Endothelial cell of umbilical vein (primary cell): Measurements from ENCODE around the gene GALNT9. TPM values are rescaled to one million over a fixed set of nuclear protein-coding genes. Genes with fewer than 3 reads are reported as not detected.

Source experiments
- BruUV-seq: library from RNA; stranded (reverse); fragments of 400-500 nt; replicated peaks from 2 replicates; lab custom pipeline; 2021; lab: Mats Ljungman, UMichigan
- CTCF ChIA-PET: fragments of 300-600, 350-600 bp; sonication (Branson Sonifier 250); formaldehyde crosslinking; loops from one replicate; lab custom pipeline; 2021; ENCODE audit warnings: antibody characterized with exemption, inconsistent platforms; lab: Charles Lee
- POLR2A ChIA-PET: fragments of 300-600, 350-600 bp; sonication (Branson Sonifier 250); formaldehyde crosslinking; loops from one replicate; lab custom pipeline; 2021; ENCODE audit warnings: antibody characterized with exemption, inconsistent platforms; lab: Charles Lee
- DNase-seq: peaks from one replicate; pipeline ENCODE4 v3.0.0-alpha.2; 2011; ENCODE audit warnings: low read depth, low spot score
- FAIRE-seq: peaks from 2 replicates; lab custom pipeline; 2011; peaks lifted over from hg19 to GRCh38; lab: Jason Lieb, UNC
- H2AFZ ChIP-seq: 2 replicates; pipeline ENCODE4 v1.6.0; 2012; ENCODE audit warnings: low read depth, low read length, control low read depth, inconsistent platforms
- H3K27ac ChIP-seq: 2 replicates; pipeline ENCODE4 v1.5.1; 2011; ENCODE audit warnings: low read depth, mild to moderate bottlenecking, control low read depth, low read length, moderate library complexity; ENCODE audit not compliant: insufficient read depth
- H3K27me3 ChIP-seq, 2 experiments: 2 replicates each; pipeline versions ENCODE4 v1.6.0 to v1.6.1; 2011; ENCODE audit warnings: low read length in 2 of 2, mixed read lengths in 1 of 2; ENCODE audit not compliant: control insufficient read depth in 2 of 2, insufficient read depth in 2 of 2
- H3K36me3 ChIP-seq, 2 experiments: 2 replicates in 1 of 2; 3 replicates in 1 of 2; pipeline ENCODE4 v1.5.1; 2011; ENCODE audit warnings: low read length in 2 of 2, mild to moderate bottlenecking in 1 of 2, moderate library complexity in 1 of 2; ENCODE audit not compliant: control insufficient read depth in 2 of 2, insufficient read depth in 2 of 2; ENCODE audit errors: extremely low read depth in 1 of 2
- H3K4me1 ChIP-seq: 3 replicates; pipeline ENCODE4 v1.5.1; 2011; ENCODE audit warnings: mild to moderate bottlenecking, low read length; ENCODE audit not compliant: control insufficient read depth, insufficient read depth; ENCODE audit errors: extremely low read depth
- H3K4me2 ChIP-seq: 2 replicates; pipeline ENCODE4 v1.6.1; 2011; ENCODE audit warnings: low read length, control low read depth, mixed read lengths; ENCODE audit not compliant: insufficient read depth
- H3K4me3 ChIP-seq, 3 experiments: fragments of 200-600 bp in 1 of 3; sonication (generic), shearing (Covaris generic) in 1 of 3; replicated peaks in 1 of 3; 2 replicates each; pipeline ENCODE4 v1.5.1; 2011 to 2016; ENCODE audit warnings: control low read depth in 3 of 3, low read length in 3 of 3, mild to moderate bottlenecking in 2 of 3, inconsistent platforms in 1 of 3, low read depth in 1 of 3, moderate library complexity in 1 of 3; ENCODE audit not compliant: insufficient read depth in 1 of 3
- H3K79me2 ChIP-seq: 2 replicates; pipeline ENCODE4 v1.6.0; 2012; ENCODE audit warnings: low read length, inconsistent platforms; ENCODE audit not compliant: control insufficient read depth, insufficient read depth
- H3K9ac ChIP-seq: replicated peaks from 2 replicates; pipeline ENCODE3; 2011; ENCODE audit warnings: low read length, control low read depth; ENCODE audit not compliant: insufficient read depth; ENCODE audit errors: extremely low read depth
- H3K9me1 ChIP-seq: replicated peaks from 3 replicates; pipeline ENCODE4 v1.6.0; 2011; ENCODE audit warnings: mild to moderate bottlenecking, low read length; ENCODE audit not compliant: control insufficient read depth, insufficient read depth; ENCODE audit errors: extremely low read depth
- H3K9me3 ChIP-seq: replicated peaks from 2 replicates; pipeline ENCODE4 v1.5.1; 2012; ENCODE audit warnings: low read length, inconsistent platforms; ENCODE audit not compliant: control insufficient read depth, insufficient read depth
- H4K20me1 ChIP-seq: replicated peaks from 2 replicates; pipeline ENCODE3; 2011; ENCODE audit warnings: mild to moderate bottlenecking, low read length; ENCODE audit not compliant: control insufficient read depth, insufficient read depth; ENCODE audit errors: extremely low read depth
- EZH2 ChIP-seq: IDR thresholded peaks from 2 replicates; pipeline ENCODE4 v1.6.1; 2012; ENCODE audit warnings: borderline replicate concordance, low read depth, mild to moderate bottlenecking, moderate library complexity, low read length, inconsistent platforms; ENCODE audit not compliant: severe bottlenecking
- FOS ChIP-seq: IDR thresholded peaks from 2 replicates; pipeline ENCODE4 v1.6.1; 2011; ENCODE audit warnings: mild to moderate bottlenecking, low read length, moderate library complexity, borderline replicate concordance; ENCODE audit not compliant: insufficient read depth
- GATA2 ChIP-seq: IDR thresholded peaks from 2 replicates; pipeline ENCODE4 v1.7.0; 2011; ENCODE audit warnings: low read depth, mild to moderate bottlenecking, moderate library complexity, mixed read lengths, low read length; ENCODE audit not compliant: insufficient read length, insufficient read depth
- JUN ChIP-seq: IDR thresholded peaks from 2 replicates; pipeline ENCODE4 v1.6.1; 2011; ENCODE audit warnings: borderline replicate concordance, low read depth; ENCODE audit not compliant: insufficient read length, insufficient read depth
- MYC ChIP-seq: IDR thresholded peaks from one replicate; pipeline ENCODE4 v1.6.1; 2011; ENCODE audit warnings: mild to moderate bottlenecking, low read depth, low read length
- POLR2A ChIP-seq: IDR thresholded peaks from 2 replicates; pipeline ENCODE4 v1.6.1; 2012; ENCODE audit warnings: low read depth, mild to moderate bottlenecking, control low read depth, low read length
- POLR2AphosphoS5 ChIP-seq: IDR thresholded peaks from 2 replicates; pipeline ENCODE4 v1.6.1; 2012; ENCODE audit warnings: low read depth, mild to moderate bottlenecking, control low read depth, low read length, moderate library complexity; ENCODE audit not compliant: insufficient read depth
- dilution Hi-C: fragments of 300-500 bp; cut with MboI; formaldehyde crosslinking; loops from one replicate; pipeline ENCODE4 v1.15.0; 2019; ENCODE audit warnings: low sequenced_read_pairs; ENCODE audit not compliant: extremely low pct_ligation_motif_present
- intact Hi-C: fragments of 100-400 bp; cut with micrococcal nuclease; formaldehyde crosslinking; loops from one replicate; pipeline ENCODE4 v1.10.0; 2022
- polyA plus RNA-seq, 4 experiments: library from polyadenylated mRNA; depleted of rRNA in 3 of 4; stranded (reverse) in 3 of 4; unstranded in 1 of 4; fragments of >200 nt; gene quantifications; 2 replicates each; pipeline versions ENCODE4 v1.2.1 to v1.2.3, GENCODE V29; 2011 to 2012; ENCODE audit warnings: missing spikeins in 1 of 4
- total RNA-seq: library from RNA; stranded (reverse); gene quantifications from 2 replicates; pipeline ENCODE4 v1.2.3, GENCODE V29; 2021
- TF ChIP-seq, protein P1 (sequence below), 2 donors: IDR thresholded peaks; 1 replicate in 1 of 2; 2 replicates in 1 of 2; pipeline ENCODE4 v1.5.1; 2011; ENCODE audit warnings: low read length in 2 of 2, mild to moderate bottlenecking in 2 of 2, moderate library complexity in 2 of 2, control low read depth in 1 of 2, inconsistent platforms in 1 of 2, low read depth in 1 of 2; ENCODE audit not compliant: insufficient read depth in 1 of 2; ENCODE audit errors: extremely low read depth in 1 of 2
- TF ChIP-seq, protein P2 (sequence below): IDR thresholded peaks from 2 replicates; pipeline ENCODE4 v1.6.1; 2011; ENCODE audit not compliant: insufficient read depth, insufficient read length

Gene GALNT9
- total and polyA plus RNA-seq, 2 donors (not counting 3 experiments of a cell fraction or from before 2014, with no cell fraction given), result 0.14 to 0.73 TPM

DNA sequence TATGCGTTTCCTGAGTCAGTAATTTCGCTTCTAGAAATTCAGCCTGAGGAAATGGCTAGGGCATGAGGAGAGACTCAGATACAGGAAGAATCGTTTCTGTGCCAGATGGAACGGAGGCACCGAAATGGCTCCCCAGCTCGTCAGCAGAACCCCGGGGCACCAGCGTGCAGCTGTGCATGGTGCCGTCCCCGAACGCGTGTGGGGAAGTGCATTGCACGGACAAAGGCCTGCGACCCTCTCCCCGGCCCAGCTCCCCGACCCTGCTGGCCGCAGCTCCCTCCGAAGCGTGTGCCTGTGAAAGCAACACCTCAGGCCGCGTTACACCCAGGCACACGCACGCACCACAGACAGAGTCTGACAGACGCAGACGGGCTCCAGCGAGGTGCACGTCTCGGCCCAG lies 102.3 kb downstream of the GALNT9 start:
- no peaks in the 10 kb centered on the region for H3K36me3 ChIP-seq
- TF ChIP-seq, protein P1, sequence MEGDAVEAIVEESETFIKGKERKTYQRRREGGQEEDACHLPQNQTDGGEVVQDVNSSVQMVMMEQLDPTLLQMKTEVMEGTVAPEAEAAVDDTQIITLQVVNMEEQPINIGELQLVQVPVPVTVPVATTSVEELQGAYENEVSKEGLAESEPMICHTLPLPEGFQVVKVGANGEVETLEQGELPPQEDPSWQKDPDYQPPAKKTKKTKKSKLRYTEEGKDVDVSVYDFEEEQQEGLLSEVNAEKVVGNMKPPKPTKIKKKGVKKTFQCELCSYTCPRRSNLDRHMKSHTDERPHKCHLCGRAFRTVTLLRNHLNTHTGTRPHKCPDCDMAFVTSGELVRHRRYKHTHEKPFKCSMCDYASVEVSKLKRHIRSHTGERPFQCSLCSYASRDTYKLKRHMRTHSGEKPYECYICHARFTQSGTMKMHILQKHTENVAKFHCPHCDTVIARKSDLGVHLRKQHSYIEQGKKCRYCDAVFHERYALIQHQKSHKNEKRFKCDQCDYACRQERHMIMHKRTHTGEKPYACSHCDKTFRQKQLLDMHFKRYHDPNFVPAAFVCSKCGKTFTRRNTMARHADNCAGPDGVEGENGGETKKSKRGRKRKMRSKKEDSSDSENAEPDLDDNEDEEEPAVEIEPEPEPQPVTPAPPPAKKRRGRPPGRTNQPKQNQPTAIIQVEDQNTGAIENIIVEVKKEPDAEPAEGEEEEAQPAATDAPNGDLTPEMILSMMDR (IDR thresholded peaks at IDR 0.05; ENCODE audit: extremely low read depth in 1 of 2, insufficient read depth in 1 of 2, low read depth in 1 of 2, low read length in 2 of 2), result no peak
- TF ChIP-seq POLR2A, result no peak
- ChIA-PET CTCF (no interaction called here), POLR2A (no interaction called here)
- dilution Hi-C loops, result no loop called here
- no peaks in the 10 kb centered on the region for H4K20me1 ChIP-seq
- no peak overlapping the region for H3K9ac ChIP-seq
- intact Hi-C loops, result no loop called here
- H3K79me2 ChIP-seq, result no peaks in the 10 kb centered on the region
- H2AFZ ChIP-seq, result no peak overlapping the region
- no peak overlapping the region for H3K4me3 ChIP-seq
- no peak overlapping the region for H3K4me2 ChIP-seq
- no peaks in the 10 kb centered on the region for H3K27me3 ChIP-seq
- FAIRE-seq (no peak), DNase-seq (no peak)
- no peaks in the 10 kb centered on the region for H3K9me3 ChIP-seq
- H3K9me1 ChIP-seq, result no peaks in the 10 kb centered on the region
- H3K4me1 ChIP-seq, result no peaks in the 10 kb centered on the region
- no TSS peak for BruUV-seq
- no peak overlapping the region for H3K27ac ChIP-seq

DNA sequence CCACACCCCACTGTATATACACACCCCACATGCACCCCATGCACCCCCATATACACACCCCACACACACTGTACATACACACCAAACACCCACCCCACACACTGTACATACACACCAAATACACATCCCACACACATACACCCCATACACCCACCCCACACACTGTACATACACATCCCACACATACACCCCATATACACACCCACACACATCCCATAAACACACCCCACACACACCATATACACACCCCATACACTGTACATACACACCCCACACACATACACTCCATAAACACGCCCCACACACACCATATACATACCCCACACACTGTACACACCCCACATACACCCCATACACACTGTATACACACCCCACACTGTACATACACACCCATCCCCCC lies 102.8 kb downstream of the GALNT9 start:
- FAIRE-seq, result no peak
- CTCF ChIA-PET, result no interaction called here
- Histone ChIP-seq H3K27ac (no peak overlapping the region), H3K4me1 (no peaks in the 10 kb centered on the region), H3K79me2 (no peaks in the 10 kb centered on the region), H3K36me3 (no peaks in the 10 kb centered on the region), H3K9me1 (no peaks in the 10 kb centered on the region), H3K9me3 (no peaks in the 10 kb centered on the region), H2AFZ (no peak overlapping the region), H3K27me3 (no peaks in the 10 kb centered on the region), H3K9ac (no peak overlapping the region), H4K20me1 (no peaks in the 10 kb centered on the region), H3K4me3 (no peak overlapping the region), H3K4me2 (no peak overlapping the region)
- dilution Hi-C loops (no loop called here), intact Hi-C loops (no loop called here)
- DNase-seq, result no peak
- POLR2A ChIA-PET, result no interaction called here
- TF ChIP-seq JUN (no peak), MYC (no peak), EZH2 (no peak), GATA2 (no peak), POLR2A (no peak), POLR2AphosphoS5 (no peak), FOS (no peak)
- TF ChIP-seq, protein P1 (IDR thresholded peaks at IDR 0.05; ENCODE audit: extremely low read depth in 1 of 2, insufficient read depth in 1 of 2, low read depth in 1 of 2, low read length in 2 of 2), result no peak
- TF ChIP-seq, protein P2, sequence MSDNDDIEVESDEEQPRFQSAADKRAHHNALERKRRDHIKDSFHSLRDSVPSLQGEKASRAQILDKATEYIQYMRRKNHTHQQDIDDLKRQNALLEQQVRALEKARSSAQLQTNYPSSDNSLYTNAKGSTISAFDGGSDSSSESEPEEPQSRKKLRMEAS, result no peak
- no TSS peak for BruUV-seq
